HFFc6 (cell line): Measurements from ENCODE around the gene SMS. TPM values are rescaled to one million over a fixed set of nuclear protein-coding genes. Genes with fewer than 3 reads are reported as not detected.

Experiments
- DNase-seq: peaks from one replicate; pipeline ENCODE4 v3.0.0-alpha.2; 2018
- H3K27ac Mint-ChIP-seq: 2 replicates; pipeline ENCODE4 v1.8.0; 2020; ENCODE audit warnings: mild to moderate bottlenecking, mixed read lengths
- H3K27me3 Mint-ChIP-seq: 2 replicates; pipeline ENCODE4 v1.8.0; 2021; ENCODE audit warnings: mild to moderate bottlenecking, moderate library complexity, mixed read lengths; ENCODE audit not compliant: insufficient read depth
- H3K36me3 Mint-ChIP-seq: 2 replicates; pipeline ENCODE4 v1.8.0; 2021; ENCODE audit warnings: low read depth, mixed read lengths
- H3K4me1 Mint-ChIP-seq: 2 replicates; pipeline ENCODE4 v1.8.0; 2020; ENCODE audit warnings: low read depth, mixed read lengths
- H3K4me3 Mint-ChIP-seq: 2 replicates; pipeline ENCODE4 v1.8.0; 2020; ENCODE audit warnings: mild to moderate bottlenecking, moderate library complexity, mixed read lengths
- H3K9me3 Mint-ChIP-seq: 2 replicates; pipeline ENCODE4 v1.8.0; 2020; ENCODE audit warnings: mild to moderate bottlenecking, mixed read lengths
- total RNA-seq, 6 experiments: library from RNA; stranded (reverse); fragmentation: NEBNext Ultra II Directional; extraction: Animal tissue kit (Norgen Biotek cat#: 25700); gene quantifications; 2 replicates in 1 of 6; 3 replicates in 5 of 6; pipeline ENCODE4 v1.2.3, GENCODE V29; 2021
- TF ChIP-seq, protein P1 (sequence below): fragments of 200-600 bp; sonication (generic); IDR thresholded peaks from 2 replicates; pipeline ENCODE4 v1.5.0; 2021; ENCODE audit warnings: antibody characterized with exemption, mild to moderate bottlenecking

Gene SMS
- total RNA-seq, 6 experiments from 2014 or later: 141 to 208 (median 196) TPM

DNA sequence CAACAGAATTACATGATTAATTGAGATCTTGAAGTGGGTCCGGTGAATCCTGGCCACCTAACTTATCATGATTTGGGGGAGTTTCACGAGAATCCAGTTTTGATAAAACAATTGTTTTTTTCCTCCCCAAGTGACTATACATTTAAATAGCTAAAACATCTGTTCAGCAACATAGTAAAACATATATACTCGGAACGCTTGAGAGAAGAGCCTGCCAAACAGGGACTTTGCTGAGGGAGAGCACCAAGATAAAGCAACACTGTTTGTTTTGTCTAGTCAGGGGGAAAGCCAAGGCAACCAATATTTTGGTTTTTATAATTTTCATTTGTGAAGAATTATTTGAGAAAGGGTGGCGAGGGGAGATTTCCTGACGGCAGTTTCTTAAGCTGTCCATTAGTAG lies 92.0 kb downstream of the SMS start:
- DNase-seq: no peak
- no peak overlapping the region for H3K4me3 Mint-ChIP-seq
- H3K36me3 Mint-ChIP-seq: no peaks in the 10 kb centered on the region
- no peaks in the 10 kb centered on the region for H3K9me3 Mint-ChIP-seq
- H3K4me1 Mint-ChIP-seq: no peaks in the 10 kb centered on the region
- TF ChIP-seq, protein P1, sequence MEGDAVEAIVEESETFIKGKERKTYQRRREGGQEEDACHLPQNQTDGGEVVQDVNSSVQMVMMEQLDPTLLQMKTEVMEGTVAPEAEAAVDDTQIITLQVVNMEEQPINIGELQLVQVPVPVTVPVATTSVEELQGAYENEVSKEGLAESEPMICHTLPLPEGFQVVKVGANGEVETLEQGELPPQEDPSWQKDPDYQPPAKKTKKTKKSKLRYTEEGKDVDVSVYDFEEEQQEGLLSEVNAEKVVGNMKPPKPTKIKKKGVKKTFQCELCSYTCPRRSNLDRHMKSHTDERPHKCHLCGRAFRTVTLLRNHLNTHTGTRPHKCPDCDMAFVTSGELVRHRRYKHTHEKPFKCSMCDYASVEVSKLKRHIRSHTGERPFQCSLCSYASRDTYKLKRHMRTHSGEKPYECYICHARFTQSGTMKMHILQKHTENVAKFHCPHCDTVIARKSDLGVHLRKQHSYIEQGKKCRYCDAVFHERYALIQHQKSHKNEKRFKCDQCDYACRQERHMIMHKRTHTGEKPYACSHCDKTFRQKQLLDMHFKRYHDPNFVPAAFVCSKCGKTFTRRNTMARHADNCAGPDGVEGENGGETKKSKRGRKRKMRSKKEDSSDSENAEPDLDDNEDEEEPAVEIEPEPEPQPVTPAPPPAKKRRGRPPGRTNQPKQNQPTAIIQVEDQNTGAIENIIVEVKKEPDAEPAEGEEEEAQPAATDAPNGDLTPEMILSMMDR: no peak
- H3K27ac Mint-ChIP-seq: no peak overlapping the region
- no peaks in the 10 kb centered on the region for H3K27me3 Mint-ChIP-seq

DNA sequence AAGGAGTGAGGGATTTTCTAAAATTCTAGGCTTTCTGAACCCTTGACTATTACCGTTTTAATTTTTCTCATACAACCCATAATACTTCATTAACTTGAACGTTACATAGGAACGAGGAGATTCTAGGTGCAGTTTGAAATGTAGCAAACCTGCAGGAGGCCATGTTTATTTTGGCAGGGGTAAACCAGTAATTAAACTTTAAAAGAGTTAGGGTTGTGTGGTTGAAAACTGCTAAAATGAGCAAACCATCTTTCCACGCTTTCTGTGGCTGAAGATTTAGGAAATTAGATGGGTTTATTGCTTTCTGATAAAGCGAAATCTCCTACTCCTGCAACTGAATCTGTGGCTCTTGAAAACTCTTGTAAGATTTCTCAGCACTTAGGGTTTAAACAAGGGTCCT lies 93.3 kb downstream of the SMS start:
- Mint-ChIP-seq H3K36me3 (no peaks in the 10 kb centered on the region), H3K27ac (no peak overlapping the region)

DNA sequence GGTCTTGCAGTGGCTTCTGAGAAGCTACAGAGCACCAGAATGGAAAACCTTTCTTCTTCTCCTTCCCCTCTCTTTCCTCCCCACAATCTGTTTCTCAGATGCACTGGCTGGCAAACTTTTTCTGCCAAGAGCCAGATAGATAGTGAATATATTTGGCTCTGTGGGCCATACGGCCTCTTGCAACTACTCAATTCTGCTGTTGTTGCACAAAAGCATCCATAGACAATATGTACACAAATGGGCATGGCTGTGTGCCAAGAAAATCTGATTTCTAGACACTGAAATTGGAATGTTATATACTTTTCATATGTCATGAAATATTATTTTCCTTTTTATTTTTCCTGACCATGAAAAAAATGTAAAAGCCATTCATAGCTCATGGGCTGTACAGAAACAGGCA lies 94.7 kb downstream of the SMS start:
- Mint-ChIP-seq H3K9me3 (no peaks in the 10 kb centered on the region), H3K27ac (no peak overlapping the region), H3K4me3 (no peak overlapping the region)

More for the DNA sequence above, 93.3 kb downstream of the SMS start:
- Mint-ChIP-seq H3K27me3 (no peaks in the 10 kb centered on the region), H3K4me1 (no peaks in the 10 kb centered on the region), H3K9me3 (no peaks in the 10 kb centered on the region), H3K4me3 (no peak overlapping the region)
- TF ChIP-seq, protein P1: no peak
- no peak for DNase-seq

DNA sequence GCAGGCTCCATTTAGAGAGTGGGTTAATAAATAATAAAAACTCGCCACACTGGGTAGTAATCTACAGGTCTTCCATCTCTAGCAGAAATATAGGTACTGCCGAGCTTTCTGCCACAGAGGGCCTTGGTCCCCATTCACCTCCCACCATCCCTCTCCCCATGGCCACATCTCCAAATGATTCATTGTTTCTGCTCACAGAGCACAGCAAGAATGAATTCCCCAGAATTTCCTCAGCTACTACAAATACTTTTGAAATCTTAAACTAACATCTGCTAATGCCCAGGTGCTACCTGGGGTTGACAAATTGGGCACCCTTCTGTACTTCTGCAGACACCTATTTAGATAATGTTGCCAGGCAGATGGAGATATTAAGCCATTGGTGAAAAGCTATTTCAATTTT lies 96.7 kb downstream of the SMS start:
- Mint-ChIP-seq H3K4me1 (no peaks in the 10 kb centered on the region), H3K9me3 (no peaks in the 10 kb centered on the region), H3K4me3 (no peak overlapping the region), H3K36me3 (no peaks in the 10 kb centered on the region), H3K27me3 (no peaks in the 10 kb centered on the region; the same call in 1 of the 2 replicates), H3K27ac (no peak overlapping the region)
- TF ChIP-seq, protein P1: no peak
- no peak for DNase-seq

More for the DNA sequence above, 94.7 kb downstream of the SMS start:
- no peaks in the 10 kb centered on the region for H3K27me3 Mint-ChIP-seq
- no peaks in the 10 kb centered on the region for H3K4me1 Mint-ChIP-seq
- DNase-seq: no peak
- TF ChIP-seq, protein P1: no peak
- no peaks in the 10 kb centered on the region for H3K36me3 Mint-ChIP-seq

DNA sequence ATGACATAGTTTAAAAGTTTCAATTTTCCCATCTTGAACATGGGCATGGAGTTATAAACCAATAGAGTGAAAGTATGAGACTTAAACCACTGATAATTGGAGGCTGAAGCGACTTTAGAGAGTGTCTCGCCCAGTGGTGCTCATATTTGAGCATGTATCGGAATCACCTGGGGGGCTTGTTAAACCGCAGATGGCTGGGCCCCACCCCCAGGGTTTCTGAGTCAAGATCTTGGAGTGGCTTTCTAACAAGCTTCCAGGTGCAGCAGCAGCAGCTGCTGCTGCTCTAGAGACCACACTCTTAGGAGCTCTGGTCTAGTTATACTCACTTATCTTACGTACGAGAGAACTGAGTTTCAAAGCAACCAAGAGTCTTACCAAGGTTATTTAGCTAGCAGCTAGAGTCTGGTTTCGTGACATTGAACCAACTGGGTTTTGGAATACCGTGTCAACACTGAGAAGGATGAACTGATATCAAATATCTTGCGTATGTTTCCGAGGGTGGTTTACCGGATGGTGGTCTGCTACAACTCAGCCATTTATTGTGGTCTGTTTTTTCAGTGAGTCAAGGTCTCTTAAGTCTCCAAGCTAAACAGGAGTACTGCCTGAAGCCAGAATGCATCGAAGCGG lies 97.5 kb downstream of the SMS start:
- H3K9me3 Mint-ChIP-seq: no peaks in the 10 kb centered on the region
- no peak overlapping the region for H3K4me3 Mint-ChIP-seq
- no peaks in the 10 kb centered on the region; the same call in 1 of the 2 replicates for H3K27me3 Mint-ChIP-seq
- TF ChIP-seq, protein P1: no peak
- no peaks in the 10 kb centered on the region for H3K4me1 Mint-ChIP-seq
- H3K36me3 Mint-ChIP-seq: no peaks in the 10 kb centered on the region
- H3K27ac Mint-ChIP-seq: no peak overlapping the region
- no peak for DNase-seq
